GM21576 (cell line): Measurements from ENCODE around the gene DNAJB12.
"Not testable (repeated sequence)": the region's sequence is repeated elsewhere in the genome, so short reads cannot be mapped to it uniquely, and the experiment has no call there.

Source experiments
- ATAC-seq: cut with Tn5 transposase; IDR thresholded peaks from one replicate; pipeline ENCODE4 v1.9.1; 2021; ENCODE audit warnings: mild to moderate bottlenecking, moderate library complexity; ENCODE audit not compliant: unreplicated experiment

Gene DNAJB12

GRCh38 chr10:72318418-72319262 is 36.1 kb downstream of the DNAJB12 start:
- no peak for ATAC-seq

DNA sequence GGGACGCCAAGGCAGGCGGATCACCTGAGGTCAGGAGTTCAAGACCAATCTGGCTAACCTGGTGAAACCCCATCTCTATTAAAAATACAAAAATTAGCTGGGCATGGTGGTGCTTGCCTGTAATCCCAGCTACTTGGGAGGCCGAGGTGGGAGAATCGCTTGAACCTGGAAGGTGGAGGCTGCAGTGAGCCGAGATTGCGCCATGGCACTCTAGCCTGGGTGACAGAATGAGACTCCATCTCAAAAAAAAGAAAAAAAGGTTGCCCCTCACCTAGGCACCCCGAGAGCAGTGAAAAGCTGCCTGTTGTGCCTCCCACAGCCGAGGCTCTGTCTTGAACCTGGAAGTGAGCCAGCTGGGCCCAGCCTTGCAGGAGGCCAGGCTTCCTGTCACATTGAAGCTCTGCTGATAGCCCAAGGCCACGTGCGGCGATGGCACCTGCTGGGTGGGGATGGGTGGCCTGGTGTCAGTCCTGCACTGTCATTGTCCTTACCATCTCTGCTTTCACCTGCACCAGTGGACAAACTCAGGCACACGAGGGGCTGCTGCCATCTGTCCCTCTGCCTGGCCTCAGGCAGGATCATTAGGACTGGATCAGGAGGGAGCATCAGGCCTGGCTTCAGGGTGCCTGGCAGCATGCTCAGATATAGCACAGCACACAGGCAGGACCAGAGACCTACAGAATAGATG is 37.8 kb downstream of the DNAJB12 start:
- ATAC-seq: no peak

DNA sequence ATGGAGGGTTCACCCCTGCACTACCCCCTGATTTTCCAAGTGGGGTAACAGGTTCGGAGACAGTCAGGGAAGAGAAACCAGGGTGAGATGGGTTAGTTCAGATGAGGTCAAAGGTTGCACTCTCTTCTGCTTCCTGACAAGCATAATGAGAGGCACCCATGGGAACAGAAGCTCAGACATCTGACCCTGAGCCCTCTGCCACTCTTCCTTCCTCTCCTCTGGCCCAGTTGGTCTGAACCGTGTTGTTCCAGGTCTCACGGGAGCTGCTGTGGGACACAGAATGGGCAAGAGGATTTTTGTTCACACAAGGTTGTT is 38.4 kb downstream of the DNAJB12 start:
- no peak for ATAC-seq

DNA sequence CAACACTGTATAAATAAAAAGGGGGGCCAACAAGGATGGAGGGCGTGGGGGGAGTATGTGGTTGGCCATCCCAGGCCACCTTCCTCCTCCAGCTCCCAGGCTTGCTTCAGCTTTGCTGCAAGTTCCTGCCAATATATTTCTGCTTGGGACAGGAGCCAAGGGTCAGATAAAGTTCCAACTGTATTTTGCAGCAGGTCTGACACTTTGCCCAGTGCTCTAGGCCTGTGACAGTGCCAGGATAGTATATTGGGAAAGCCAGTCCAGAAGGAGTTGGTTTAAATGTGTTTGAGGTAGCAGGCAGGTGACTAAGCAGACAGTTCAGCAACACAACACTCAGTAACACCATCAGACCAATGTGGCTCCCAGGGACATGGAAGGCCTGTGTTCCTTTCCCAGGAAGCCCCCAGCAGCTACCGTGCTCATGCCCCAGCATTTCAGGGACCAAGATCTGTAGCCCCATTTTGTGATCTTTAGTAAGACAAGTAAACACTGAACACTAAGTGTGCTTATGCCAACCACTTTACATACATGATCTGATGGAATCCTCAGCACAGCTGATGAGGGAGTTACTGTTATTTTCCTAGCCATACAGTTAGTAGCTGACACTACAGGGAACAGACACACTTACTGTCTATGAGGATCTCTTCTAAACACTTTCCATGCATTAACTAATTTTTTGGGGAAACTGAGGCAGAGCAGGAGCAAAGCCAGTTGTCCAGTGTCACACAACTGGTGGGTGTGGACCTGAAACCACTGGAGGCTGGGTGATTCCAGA is 38.9 kb downstream of the DNAJB12 start:
- no peak for ATAC-seq

- ATAC-seq: no peak
Measured at GRCh38 chr10:72315054-72315453, 39.7 kb downstream of the DNAJB12 start.

- ATAC-seq: no peak
Measured at GRCh38 chr10:72314263-72314662, 40.5 kb downstream of the DNAJB12 start.

GRCh38 chr10:72312865-72313391 is 41.8 kb downstream of the DNAJB12 start:
- ATAC-seq: no peak

GRCh38 chr10:72311667-72312066 is 43.1 kb downstream of the DNAJB12 start:
- no peak for ATAC-seq

DNA sequence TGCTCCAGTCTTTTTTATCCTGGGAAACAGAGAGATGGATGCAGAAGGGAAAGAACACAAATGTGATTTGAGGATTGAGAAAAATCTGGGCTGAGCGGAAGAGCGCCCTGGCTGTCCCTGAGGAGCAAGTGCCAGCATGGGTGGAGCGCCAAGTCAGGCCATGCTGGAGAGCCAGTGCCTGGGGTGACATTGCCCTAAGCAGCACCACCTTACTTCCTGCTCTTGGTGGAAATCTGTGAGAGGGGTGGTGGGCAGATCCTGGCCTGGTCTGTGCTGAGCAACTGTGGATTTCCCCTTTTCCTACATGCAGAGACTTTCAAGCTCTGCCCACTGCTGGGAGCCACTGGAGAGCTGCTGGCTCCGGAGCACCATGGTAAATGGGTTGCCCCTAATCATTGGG is 44.1 kb downstream of the DNAJB12 start:
- ATAC-seq: no peak

- no peak for ATAC-seq
Measured at GRCh38 chr10:72310241-72310633, 44.5 kb downstream of the DNAJB12 start.

GRCh38 chr10:72309290-72310240 is 45.2 kb downstream of the DNAJB12 start:
- no peak for ATAC-seq

DNA sequence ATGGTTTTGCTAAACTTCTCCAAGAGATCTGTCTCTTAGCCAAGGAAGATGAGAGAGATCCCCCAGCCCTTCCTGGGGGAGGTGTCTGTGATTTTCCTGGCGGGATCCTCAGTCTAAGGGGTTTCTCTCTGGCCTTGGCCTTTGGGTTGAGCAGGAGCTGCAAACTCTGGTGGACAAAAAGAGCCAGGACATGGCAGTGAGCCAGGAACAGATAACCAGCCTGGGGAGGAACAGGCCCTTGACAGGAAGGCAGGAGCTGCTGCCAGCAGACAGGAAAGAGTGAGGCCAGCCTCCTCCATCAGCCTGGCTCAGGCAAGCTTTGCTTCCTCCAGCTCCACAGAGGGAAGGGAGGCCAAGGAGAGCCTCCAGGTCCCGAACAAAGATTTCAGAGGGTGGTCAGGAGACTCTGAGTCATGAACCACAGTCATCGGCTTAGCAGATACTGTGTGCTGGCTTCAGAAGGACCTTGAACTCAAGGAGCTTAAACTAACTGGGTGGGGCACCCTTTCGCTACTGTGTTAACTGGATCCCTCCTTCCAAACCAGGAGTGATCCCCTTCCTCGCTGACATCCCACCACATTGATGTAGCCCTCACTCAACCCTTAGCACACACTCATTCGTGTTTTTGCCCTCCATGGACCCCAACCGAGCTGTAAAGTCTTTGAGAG is 46.3 kb downstream of the DNAJB12 start:
- no peak for ATAC-seq

DNA sequence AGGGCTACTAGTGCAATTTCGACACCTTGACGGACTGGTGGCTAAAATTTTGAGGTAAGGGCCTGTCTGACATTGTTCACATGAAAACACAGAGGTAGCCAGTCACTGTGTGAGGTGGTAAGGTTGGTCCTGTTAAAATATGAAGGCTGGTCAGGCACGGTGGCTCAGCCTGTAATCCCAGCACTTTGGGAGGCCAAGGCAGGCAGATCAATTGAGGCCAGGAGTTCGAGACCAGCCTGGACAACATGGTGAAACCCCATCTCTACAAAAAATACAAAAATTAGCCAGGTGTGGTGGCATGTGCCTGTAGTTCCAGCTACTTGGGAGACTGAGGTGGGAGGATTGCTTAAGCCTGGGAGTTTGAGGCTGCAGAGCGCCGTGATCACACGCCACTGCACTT is 47.0 kb downstream of the DNAJB12 start:
- ATAC-seq: not testable (repeated sequence)

DNA sequence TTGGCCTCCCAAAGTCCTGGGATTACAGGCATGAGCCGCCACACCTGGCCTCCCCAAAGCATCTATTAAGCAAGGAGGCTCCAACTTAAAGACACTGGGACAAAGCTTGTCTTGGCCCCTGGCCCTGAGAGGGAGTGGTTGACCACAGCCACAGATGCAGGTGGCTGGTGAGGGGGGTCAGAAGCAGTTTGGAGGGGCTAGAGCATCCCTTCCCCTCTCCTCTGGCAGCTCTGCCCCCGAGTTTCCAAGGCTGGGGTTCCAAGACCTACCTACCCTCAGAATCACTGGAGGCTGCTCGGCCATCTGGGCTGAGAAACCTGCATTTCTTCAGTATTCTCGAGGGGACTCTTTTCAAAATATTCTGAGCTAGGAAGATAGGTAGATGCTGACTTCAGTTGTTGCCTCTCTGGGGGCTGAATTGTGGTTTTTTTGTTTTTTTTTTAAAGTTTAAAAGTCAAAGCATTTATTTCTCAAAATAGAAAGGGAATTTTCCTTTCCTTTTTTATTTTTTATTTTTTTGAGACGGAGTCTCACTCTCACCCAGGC is 48.4 kb downstream of the DNAJB12 start:
- no peak for ATAC-seq

- ATAC-seq: no peak
Measured at GRCh38 chr10:72303424-72304128, 51.1 kb downstream of the DNAJB12 start.

DNA sequence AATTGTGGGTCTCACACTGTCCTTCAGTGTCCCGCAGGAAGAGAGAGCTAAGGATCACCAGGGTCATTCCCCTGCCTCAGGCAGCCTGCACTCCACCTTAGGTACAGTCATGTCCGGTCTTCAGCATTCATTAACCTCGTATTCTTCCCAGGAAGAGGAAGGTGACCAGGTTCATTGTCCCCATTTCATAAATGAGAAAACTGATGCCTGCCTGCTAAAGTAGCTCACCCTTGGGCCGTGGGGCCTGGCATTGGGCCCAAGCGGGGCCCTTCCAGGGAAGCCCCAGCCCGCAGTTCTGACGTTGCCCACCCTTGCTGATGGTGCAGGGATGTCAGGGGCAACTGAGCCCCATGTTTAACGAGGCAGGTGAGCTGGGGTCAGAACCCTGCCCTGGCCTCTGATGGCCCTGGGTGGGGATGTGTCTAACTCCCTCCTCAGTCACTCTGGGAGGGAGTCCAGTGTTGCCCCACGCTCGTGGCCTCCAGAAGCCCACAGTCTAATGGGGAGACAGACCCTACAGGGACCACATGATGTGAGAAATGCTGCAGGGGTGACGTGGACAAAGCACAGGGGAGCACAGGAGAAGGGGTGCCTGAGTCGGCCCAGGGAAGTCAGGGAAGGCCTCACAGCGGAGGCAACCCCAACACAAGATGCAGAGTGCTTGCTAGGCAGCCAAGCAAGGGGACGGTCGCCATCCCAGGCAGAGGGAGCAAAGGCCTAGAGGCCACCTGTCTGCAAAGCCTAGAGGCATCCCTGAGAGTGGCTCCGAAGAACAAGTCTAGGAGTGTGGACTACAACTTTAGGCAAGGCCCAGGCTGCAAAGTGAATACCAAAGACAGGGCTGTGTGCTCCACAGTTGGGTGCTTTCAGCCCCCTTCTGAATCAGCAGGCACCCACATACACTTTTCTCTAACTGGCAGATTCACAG is 55.9 kb downstream of the DNAJB12 start:
- ATAC-seq: no peak

DNA sequence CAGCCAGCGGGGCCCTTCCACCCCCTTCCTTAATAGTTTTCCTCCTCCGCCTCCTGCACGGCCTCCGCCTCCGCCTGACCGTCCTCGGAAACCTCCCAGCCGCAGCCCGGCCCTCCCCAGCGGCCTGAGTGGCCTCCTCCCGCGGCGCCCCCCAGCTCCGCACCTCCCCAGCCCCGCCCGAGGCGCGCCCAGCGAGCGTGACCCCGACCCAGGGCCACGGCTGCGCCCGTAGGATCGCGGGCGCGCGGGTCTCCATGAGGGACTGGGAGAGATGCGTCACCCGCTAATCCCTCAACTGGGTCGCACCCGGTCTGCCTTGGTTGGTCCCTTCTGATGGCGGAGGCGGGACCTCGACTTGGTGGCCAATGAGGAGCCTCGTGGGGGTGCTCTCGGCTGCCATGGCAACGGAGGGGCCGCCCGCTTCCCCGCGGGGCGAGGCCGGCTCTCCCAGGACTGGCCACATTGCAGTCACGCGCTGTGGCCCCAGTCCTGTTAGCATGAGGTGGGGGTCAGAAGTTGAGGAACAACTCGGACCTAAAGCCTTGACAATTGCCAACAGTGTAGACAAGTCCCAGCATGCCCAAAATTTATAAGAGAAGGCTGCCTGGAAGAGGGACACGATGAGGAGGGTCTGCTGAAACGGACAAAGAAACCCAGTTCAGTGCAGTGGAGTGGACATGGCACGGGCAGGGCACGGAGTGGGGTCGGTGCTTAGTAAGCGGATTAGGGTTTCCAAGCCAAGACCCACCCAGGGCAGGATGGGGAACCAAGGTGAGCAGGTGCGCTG is 56.7 kb downstream of the DNAJB12 start:
- ATAC-seq: peak; percentile 78
